ENCODE measurements around the gene CCDC57.

The CCDC57 gene

DNA sequence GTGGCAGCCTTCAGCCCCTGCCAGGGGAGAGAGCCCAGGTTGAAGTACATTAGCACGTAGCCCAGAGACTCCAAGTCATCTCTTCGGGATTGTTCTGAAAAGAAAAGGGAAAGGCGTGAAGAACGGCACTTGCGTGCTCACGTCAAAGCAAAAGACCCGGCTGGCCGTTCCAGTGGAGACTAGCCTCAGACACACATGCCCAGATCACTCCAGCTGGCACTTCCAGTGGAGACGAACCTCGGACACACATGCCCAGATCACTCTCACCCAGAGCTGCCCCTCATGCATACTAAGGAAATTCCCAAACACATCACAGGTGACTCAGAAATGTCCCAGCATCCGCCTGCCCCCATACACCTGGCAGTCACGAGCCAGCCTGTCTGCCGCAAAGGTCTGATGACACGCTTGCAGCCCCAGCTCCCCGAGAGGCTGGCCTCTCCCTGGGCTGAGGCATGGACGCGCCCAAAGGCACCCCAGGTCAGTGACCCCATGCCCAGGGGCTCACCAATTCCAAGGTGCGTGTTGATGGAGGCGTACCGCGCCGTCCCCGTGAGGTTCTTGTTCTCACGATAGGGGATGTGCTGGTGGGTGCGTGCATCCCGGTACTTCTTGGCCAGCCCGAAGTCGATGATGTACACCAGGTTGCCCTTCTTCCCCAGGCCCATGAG is 40.0 kb upstream of the CCDC57 start:
- H3K4me3 ChIP-seq (ENCODE audit: low read depth in 1 of 2, low read length in 2 of 2), result no peak overlapping the region
- no peaks in the 10 kb centered on the region for H3K4me1 ChIP-seq (ENCODE audit: insufficient read depth, low read length)
- H3K9me3 ChIP-seq (ENCODE audit: insufficient read depth, low read length, severe bottlenecking), result no peaks in the 10 kb centered on the region
- H3K4me2 ChIP-seq (ENCODE audit: insufficient read depth, low read length), result no peak overlapping the region
- no peak for ATAC-seq (ENCODE audit: insufficient read depth, low read depth)
- peaks cover 70% of the 10 kb centered on the region for H4K20me1 ChIP-seq (ENCODE audit: insufficient read depth, low read length)
- H3K79me2 ChIP-seq (ENCODE audit: insufficient read depth, low read length), result peaks cover 79% of the 10 kb centered on the region
- no peaks in the 10 kb centered on the region for H3K27me3 ChIP-seq (ENCODE audit: insufficient read depth, low read length, poor library complexity)
- DNase-seq, result no peak
- no peak overlapping the region for H3K27ac ChIP-seq (ENCODE audit: low read length)
- TF ChIP-seq EZH2 (IDR thresholded peaks at IDR 0.05; ENCODE audit: borderline replicate concordance, low read depth, low read length, severe bottlenecking), result no peak
- TF ChIP-seq, protein P1, sequence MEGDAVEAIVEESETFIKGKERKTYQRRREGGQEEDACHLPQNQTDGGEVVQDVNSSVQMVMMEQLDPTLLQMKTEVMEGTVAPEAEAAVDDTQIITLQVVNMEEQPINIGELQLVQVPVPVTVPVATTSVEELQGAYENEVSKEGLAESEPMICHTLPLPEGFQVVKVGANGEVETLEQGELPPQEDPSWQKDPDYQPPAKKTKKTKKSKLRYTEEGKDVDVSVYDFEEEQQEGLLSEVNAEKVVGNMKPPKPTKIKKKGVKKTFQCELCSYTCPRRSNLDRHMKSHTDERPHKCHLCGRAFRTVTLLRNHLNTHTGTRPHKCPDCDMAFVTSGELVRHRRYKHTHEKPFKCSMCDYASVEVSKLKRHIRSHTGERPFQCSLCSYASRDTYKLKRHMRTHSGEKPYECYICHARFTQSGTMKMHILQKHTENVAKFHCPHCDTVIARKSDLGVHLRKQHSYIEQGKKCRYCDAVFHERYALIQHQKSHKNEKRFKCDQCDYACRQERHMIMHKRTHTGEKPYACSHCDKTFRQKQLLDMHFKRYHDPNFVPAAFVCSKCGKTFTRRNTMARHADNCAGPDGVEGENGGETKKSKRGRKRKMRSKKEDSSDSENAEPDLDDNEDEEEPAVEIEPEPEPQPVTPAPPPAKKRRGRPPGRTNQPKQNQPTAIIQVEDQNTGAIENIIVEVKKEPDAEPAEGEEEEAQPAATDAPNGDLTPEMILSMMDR (IDR thresholded peaks at IDR 0.05; ENCODE audit: borderline replicate concordance, extremely low read depth, low read length, poor library complexity, severe bottlenecking), result no peak
- no peak overlapping the region for H2AFZ ChIP-seq (ENCODE audit: low read depth, low read length)
- H3K36me3 ChIP-seq (ENCODE audit: insufficient read depth, low read length), result peaks cover 88% of the 10 kb centered on the region
- no peak overlapping the region for H3K9ac ChIP-seq (ENCODE audit: low read depth, low read length)

DNA sequence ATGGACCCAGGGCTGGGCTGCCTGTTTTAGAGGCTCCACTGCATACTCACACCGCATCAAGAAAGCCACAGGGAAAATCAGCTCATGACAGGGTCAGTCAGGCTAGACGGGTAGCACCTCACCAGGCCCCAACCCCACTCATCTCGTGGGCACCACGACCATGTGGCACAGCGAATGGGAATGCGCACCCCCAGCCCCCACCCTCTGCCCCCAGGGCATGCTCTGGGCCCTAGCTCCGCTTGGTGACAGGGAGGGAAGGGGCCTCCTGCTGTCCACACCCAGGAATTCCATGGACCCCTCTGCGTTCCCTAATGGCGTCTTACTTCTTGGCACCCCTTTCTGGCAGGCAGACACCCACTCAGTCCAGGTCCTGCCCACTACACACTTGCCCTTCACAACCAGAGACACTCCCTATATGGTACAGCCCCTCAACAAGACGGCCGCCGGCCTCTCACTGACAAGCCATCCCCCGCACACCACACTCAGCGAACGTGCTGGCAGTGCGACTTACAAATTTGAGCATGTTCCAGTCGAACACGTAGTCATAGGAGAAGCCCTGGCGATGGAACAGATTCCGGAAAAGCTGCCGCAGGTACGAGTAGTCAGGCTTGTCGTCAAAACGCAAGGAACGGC is 38.3 kb upstream of the CCDC57 start:
- Histone ChIP-seq H3K4me2 (ENCODE audit: insufficient read depth, low read length) (no peak overlapping the region), H3K9ac (ENCODE audit: low read depth, low read length) (no peak overlapping the region), H3K4me1 (ENCODE audit: insufficient read depth, low read length) (no peaks in the 10 kb centered on the region), H3K36me3 (ENCODE audit: insufficient read depth, low read length) (peaks cover 88% of the 10 kb centered on the region), H3K27me3 (ENCODE audit: insufficient read depth, low read length, poor library complexity) (no peaks in the 10 kb centered on the region), H3K4me3 (ENCODE audit: low read depth in 1 of 2, low read length in 2 of 2) (no peak overlapping the region), H2AFZ (ENCODE audit: low read depth, low read length) (no peak overlapping the region), H3K27ac (ENCODE audit: low read length) (no peak overlapping the region), H3K79me2 (ENCODE audit: insufficient read depth, low read length) (peaks cover 76% of the 10 kb centered on the region), H4K20me1 (ENCODE audit: insufficient read depth, low read length) (peaks cover 80% of the 10 kb centered on the region), H3K9me3 (ENCODE audit: insufficient read depth, low read length, severe bottlenecking) (no peaks in the 10 kb centered on the region)
- TF ChIP-seq, protein P1 (IDR thresholded peaks at IDR 0.05; ENCODE audit: borderline replicate concordance, extremely low read depth, low read length, poor library complexity, severe bottlenecking), result no peak
- no peak for TF ChIP-seq EZH2 (IDR thresholded peaks at IDR 0.05; ENCODE audit: borderline replicate concordance, low read depth, low read length, severe bottlenecking)
- ATAC-seq (ENCODE audit: insufficient read depth, low read depth) (no peak), DNase-seq (no peak)

DNA sequence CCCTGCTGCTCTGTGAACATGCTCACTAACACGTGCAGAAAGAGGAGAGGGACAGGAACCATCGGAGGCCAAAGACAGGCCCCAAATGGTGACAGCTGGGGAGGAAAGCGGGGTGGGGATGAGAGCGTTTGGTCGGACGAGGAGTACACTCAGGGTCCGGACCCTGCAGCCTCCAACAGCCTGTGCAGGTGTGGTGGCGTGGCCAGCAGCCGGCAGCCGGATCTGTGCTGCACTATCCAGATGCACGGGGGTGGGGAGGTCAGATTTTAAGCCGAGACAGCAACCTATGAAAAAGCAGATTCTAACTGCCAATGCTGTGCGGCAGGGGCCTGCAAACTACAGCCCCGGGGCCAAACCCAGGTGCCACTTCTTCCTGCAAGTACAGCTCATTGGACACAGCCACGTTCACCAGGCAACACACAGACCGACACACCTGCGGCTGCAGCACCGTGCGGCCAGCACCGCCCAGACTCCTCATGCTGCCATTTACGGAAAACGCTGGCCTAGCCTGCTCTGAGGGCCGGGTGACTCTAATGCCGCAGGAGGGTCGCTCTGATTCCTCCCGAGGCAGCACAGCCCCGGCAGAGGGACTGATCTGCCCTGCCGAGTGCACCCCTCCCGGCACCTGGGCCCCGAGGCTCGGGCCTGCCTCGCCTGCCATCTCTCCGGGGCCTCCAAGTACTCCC is 37.4 kb upstream of the CCDC57 start:
- ATAC-seq (ENCODE audit: insufficient read depth, low read depth) (no peak), DNase-seq (no peak)
- no peak overlapping the region for H3K4me3 ChIP-seq (ENCODE audit: low read depth in 1 of 2, low read length in 2 of 2)
- H3K27me3 ChIP-seq (ENCODE audit: insufficient read depth, low read length, poor library complexity), result no peaks in the 10 kb centered on the region
- peaks cover 81% of the 10 kb centered on the region for H4K20me1 ChIP-seq (ENCODE audit: insufficient read depth, low read length)
- H3K27ac ChIP-seq (ENCODE audit: low read length), result no peak overlapping the region
- TF ChIP-seq, protein P1 (IDR thresholded peaks at IDR 0.05; ENCODE audit: borderline replicate concordance, extremely low read depth, low read length, poor library complexity, severe bottlenecking), result no peak
- no peak for TF ChIP-seq EZH2 (IDR thresholded peaks at IDR 0.05; ENCODE audit: borderline replicate concordance, low read depth, low read length, severe bottlenecking)
- H3K79me2 ChIP-seq (ENCODE audit: insufficient read depth, low read length), result peaks cover 76% of the 10 kb centered on the region
- no peak overlapping the region for H3K9ac ChIP-seq (ENCODE audit: low read depth, low read length)
- H3K4me2 ChIP-seq (ENCODE audit: insufficient read depth, low read length), result no peak overlapping the region
- no peak overlapping the region for H2AFZ ChIP-seq (ENCODE audit: low read depth, low read length)
- H3K36me3 ChIP-seq (ENCODE audit: insufficient read depth, low read length), result peaks cover 88% of the 10 kb centered on the region
- no peaks in the 10 kb centered on the region for H3K9me3 ChIP-seq (ENCODE audit: insufficient read depth, low read length, severe bottlenecking)
- H3K4me1 ChIP-seq (ENCODE audit: insufficient read depth, low read length), result no peaks in the 10 kb centered on the region
